HG02943 (cell line): ENCODE measurements around the gene SLC22A1.
"Not testable (repeated sequence)": the region's sequence is repeated elsewhere in the genome, so short reads cannot be mapped to it uniquely, and the experiment has no call there.

Source experiments
- ATAC-seq: cut with Tn5 transposase; IDR thresholded peaks from one replicate; pipeline ENCODE4 v1.9.1; 2021; ENCODE audit warnings: mild to moderate bottlenecking, low read depth, moderate library complexity; ENCODE audit not compliant: unreplicated experiment

The SLC22A1 gene

DNA sequence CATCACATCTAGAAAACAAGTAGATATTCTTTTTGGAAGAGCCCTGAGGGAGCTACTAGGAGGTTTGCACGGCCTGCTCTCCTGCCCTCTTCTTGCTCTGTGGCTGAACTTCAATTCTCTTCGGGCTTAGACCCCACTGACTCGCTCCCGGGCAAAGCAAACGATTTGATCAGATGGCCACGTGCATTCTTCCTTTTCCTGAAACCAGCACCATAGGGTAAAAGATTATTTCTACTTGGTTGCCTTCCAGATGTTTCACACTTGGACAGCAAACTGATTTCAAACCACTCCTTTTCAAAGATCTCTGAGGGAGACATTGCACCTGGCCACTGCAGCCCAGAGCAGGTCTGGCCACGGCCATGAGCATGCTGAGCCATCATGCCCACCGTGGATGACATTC, at the start of gene SLC22A1:
SLC22A1 (plus strand) TSS at position 258 of the 400 bp plus-strand sequence; CDS start at position 379, 121 bp downstream.
- ATAC-seq, result no peak

DNA sequence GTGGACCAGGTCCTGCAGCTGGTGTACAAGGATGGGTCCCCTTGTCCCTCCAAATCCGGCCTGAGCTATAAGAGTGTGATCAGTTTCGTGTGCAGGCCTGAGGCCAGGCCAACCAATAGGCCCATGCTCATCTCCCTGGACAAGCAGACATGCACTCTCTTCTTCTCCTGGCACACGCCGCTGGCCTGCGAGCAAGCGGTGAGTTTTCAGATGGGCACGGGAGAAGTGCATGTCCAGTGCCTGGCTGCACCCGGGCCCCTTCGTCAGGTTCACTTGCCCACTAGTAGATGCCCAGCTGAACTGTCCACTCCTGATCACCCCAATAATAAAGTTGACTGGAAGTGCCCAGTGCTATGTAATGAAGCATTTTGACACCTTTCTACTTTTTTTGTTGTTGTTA, 48.3 kb upstream of the SLC22A1 start:
- ATAC-seq, result no peak

GRCh38 chr6:160076009-160076408, 45.6 kb upstream of the SLC22A1 start:
- no peak for ATAC-seq

- ATAC-seq, result no peak
These were observed 44.6 kb upstream of the SLC22A1 start for GRCh38 chr6:160077024-160077423.

DNA sequence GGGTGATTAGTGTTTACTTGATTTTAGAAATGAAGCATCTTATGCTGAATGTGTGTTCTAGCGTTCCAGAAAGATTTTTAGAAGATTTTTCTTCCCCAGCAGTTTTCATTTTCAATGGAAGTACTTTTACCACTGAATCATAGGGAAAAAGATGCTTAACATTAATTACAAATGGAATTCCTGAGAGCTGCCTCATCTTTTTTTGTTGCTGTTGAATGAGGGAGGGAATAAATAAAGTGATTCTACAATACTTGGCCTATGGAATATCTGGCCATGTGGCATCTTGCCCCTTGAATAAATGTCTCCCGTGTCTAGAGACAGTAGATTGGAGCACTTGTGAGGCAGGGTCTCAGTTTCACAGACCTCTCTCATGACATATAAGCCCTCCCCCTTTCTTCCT, 44.1 kb upstream of the SLC22A1 start:
- no peak for ATAC-seq

DNA sequence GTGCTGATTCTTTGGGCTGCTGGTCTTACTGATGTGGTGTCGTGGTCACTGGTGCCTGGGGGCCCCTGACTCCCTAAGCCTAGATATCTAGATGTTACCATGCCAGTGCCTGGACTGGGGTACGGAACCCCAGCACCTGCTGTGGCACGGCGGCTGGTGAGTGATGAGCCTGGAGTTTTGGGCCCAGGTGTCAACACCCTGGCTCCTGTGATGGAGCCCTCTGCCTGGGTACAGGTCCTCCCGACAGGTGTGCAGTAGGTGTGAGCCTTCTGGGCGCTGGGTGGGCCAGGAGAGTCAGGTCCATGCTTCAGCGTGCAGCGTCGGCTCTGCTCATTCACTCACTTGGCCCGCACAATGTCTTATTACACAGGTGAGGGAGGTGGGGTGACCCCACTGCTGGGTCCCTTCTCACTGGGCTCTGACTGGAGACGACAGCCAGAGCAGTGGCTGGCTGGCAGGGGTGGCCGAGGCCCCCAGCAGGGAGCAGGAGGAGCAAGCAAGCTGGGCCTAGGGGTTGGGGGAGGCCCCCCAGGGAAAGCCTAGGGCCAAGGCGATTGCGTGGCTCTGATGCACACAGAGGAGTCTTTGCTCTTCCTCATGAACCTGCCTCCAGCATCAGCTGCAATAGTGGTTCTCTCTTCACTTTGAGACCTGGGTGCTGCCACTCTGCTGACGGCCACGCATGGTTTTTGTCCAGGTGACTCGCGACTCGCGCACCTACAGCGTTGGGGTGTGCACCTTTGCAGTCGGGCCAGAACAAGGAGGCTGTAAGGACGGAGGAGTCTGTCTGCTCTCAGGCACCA, 42.5 kb upstream of the SLC22A1 start:
- ATAC-seq, result no peak

DNA sequence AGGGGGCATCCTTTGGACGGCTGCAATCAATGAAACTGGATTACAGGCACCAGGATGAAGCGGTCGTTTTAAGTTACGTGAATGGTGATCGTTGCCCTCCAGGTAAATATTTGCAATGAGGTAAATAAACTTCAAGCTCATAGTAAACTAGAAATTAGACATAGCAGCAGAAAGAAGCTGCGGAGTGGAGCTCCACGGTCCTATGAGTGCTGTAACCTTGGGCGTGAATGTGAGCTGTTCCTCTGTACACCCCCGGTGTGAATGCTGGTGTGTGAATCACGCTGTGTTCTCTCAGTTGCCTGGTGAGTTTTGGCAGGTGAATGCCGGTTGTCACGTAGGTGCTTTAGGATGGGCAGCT, 42.0 kb upstream of the SLC22A1 start:
- no peak for ATAC-seq

DNA sequence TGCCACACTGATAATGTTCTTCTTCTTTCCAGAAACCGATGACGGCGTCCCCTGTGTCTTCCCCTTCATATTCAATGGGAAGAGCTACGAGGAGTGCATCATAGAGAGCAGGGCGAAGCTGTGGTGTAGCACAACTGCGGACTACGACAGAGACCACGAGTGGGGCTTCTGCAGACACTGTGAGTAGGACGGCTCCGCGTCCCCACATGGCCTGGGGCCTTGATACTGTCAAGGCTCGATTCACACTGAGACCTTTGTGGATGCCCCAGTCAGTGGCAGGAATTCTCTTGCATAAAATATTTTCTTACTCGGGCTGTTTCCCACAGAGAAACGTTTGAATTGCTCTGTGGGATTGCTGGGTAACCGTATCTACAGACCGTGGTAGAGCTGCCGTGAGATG, 41.5 kb upstream of the SLC22A1 start:
- ATAC-seq, result no peak

DNA sequence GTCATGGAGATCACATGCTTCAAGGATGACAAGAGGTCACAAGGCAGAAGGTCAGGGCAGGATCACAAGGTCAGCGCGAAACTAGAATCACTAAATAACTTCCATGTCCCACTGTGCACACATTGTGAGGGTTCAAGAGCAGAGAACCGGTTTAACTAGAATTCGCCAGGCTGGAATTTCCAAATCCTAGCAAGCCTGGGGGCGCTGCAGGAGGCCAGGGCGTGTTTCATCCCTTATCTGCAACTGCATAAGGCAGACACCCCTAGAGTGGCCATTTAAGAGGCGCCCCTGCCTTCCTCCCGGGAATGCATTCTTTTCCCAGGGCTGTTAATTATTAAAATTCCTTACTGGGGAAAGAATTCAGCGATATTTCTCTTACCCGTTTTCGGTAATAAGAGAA, 40.2 kb upstream of the SLC22A1 start:
- ATAC-seq, result no peak

DNA sequence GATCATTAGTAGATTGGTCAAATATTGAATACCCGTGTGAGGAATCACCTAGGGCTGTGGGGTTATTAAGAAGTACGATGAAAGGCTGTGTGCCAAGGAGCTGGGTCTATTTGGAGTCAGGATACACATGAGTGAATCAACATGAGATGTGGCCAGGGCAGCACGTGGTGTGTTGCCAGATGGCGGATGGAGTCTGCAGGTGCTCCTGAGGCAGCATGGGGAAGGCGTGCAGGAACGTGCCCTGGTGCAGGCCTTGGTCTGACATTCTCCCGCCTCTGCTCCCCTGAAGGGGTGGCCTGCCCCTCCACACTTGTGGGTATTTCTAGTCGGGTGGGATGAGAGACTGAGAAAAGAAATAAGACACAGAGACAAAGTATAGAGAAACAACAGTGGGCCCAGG, 39.0 kb upstream of the SLC22A1 start:
- ATAC-seq, result no peak

DNA sequence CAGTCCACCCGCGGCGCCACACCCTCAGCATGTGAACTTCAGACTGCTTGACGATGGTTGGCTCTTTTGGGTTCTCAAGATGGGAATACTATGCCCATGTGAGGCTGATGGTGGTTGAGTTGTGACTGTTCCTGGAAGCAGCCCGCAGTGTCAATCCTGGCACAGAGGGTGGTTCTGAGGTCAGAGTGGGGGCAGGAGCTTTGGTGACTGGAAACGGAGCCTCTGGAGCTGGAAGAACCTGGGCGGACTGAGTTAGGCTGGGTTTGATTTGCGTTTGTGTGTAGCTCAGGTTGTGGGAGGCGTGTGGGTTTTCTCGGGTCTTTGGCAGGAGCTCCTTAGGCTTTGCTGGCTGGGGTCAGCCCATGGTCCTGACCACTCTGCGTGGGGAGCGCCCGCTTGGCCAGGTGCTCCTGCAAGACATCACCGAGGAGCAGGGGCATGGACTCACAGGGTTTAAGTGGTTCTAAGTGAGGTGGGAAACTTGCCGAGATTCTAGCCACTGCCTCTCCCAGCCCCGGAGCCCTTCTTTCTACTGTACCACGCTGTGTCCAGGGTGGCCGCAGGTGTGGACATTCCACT, 37.3 kb upstream of the SLC22A1 start:
- no peak for ATAC-seq

GRCh38 chr6:160085226-160085625, 36.4 kb upstream of the SLC22A1 start:
- no peak for ATAC-seq

DNA sequence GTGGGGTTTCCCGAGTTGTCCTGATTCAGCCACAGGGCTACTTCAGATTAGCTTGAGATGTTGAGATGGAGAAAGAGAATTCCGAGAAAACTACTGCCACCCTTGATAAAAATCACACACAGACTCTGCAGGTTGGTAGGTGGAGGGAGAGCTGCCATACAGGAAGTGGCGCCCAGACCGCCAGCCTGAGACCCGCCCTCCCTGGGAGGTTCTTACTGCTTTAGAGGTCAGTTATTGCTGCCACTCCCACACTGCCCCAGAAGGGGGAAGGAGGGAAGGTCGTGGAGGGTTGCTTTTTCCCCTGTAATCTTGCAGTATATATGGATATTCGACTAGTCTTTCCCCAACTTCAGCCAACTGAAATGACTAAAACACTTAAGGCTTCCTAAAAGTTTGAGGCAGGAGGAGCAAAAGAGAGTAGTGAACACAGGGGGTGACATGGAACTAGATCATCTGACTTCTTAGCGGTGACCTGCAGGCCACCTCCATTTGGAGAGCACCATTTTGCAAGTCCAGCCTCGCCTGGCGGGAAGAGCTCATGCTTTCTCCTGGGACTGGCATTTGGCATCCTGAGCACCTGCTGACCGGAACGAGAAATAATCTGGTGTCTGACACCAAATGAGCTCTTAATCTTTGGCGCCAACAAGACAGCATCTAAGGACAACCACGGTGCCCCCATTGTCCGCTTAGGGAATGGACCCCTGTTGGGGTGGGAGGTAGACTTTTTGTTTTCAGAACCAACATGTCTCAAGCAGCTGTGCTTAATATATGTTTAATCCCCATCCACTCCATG, 35.7 kb upstream of the SLC22A1 start:
- ATAC-seq, result no peak

DNA sequence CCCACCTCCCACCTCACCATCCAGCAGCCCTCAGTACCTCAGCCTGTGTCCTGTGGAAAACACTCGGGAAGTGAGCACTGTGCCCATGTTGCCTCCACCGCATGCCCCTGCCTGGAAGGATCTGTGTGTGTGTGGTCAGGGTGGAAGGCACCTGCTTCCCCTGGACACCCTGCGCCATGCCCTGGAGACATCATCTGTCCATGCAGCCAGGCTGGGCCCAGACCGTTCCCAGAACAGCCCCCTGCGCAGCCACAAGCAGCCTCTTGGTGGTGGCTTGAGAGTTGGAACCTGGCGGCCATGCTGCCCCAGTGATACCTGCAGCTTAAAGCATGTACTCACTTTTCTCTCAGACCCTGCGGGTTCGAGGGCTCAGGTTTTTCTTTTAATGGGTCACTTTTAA, 34.9 kb upstream of the SLC22A1 start:
- ATAC-seq, result no peak

GRCh38 chr6:160088069-160088783, 33.4 kb upstream of the SLC22A1 start:
- no peak for ATAC-seq

GRCh38 chr6:160088784-160089533, 32.7 kb upstream of the SLC22A1 start:
- ATAC-seq, result no peak

- no peak for ATAC-seq
These were observed 32.1 kb upstream of the SLC22A1 start for GRCh38 chr6:160089534-160089897.

DNA sequence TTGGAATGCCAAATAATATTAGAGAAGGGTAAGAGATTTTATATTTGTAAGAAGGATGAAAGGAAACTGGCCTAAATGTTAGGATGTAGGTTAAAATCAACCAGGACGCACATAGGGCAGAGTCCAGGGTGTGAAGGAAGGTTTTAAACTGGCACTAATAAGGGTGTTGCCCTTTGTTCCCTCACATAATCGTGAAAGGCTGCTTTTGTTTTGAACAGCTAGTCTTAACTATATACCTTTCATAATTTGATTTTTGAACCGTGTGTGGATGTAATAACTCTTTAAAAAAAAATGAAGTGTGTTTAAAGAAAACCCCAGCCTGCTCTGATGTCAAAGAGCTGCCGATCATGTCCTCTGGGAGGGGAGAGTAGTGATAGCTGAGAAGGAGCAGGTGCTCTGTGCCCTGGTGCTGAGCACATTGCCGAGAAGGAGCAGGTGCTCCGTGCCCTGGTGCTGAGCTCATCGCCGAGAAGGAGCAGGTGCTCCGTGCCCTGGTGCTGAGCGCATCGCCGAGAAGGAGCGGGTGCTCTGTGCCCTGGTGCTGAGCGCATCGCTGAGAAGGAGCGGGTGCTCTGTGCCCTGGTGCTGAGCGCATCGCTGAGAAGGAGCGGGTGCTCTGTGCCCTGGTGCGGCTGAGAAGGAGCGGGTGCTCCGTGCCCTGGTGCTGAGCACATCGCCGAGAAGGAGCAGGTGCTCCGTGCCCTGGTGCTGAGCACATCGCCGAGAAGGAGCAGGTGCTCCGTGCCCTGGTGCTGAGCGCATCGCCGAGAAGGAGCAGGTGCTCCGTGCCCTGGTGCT, 31.0 kb upstream of the SLC22A1 start:
- not testable (repeated sequence) for ATAC-seq

DNA sequence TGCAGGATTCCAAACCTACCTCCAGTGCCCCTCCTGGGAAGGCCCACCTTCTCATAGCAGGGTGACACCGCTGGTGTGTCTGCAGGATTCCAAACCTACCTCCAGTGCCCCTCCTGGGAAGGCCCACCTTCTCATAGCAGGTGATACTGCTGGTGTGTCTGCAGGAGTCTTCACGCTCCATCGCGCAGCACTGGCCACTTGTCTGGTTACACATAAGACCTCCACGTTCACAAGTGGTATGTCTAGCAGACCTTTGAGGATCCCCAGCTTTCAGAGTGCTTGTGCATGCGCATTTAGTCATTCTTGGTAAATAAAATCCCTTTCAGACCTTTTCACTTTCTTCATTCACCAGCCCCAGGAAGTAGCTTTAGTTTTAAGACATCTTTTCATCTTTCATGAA, 29.4 kb upstream of the SLC22A1 start:
- ATAC-seq, result not testable (repeated sequence)
